HepG2 (cell line): Measurements from ENCODE around the gene ENPP7. TPM values are rescaled to one million over a fixed set of nuclear protein-coding genes. Genes with fewer than 3 reads are reported as not detected.

Source experiments
- CENPT ChIP-seq: sonication (generic); formaldehyde crosslinking; IDR thresholded peaks from 2 replicates; pipeline ENCODE4 v1.8.0; 2022; ENCODE audit warnings: low read depth, mild to moderate bottlenecking, moderate library complexity, missing genetic modification reagents
- ETV5 ChIP-seq: IDR thresholded peaks from 2 replicates; pipeline ENCODE4 v1.6.1; 2018; ENCODE audit warnings: missing biosample characterization, missing genetic modification reagents, inconsistent platforms, borderline replicate concordance
- FOXM1 ChIP-seq: sonication (generic); formaldehyde crosslinking; IDR thresholded peaks from 2 replicates; pipeline ENCODE4 v1.5.0; 2020; ENCODE audit warnings: missing genetic modification reagents
- GFI1 ChIP-seq: sonication (generic); formaldehyde crosslinking; IDR thresholded peaks from 2 replicates; pipeline ENCODE4 v1.5.0; 2020; ENCODE audit warnings: missing genetic modification reagents, mild to moderate bottlenecking, borderline replicate concordance
- JUN ChIP-seq: sonication (generic); formaldehyde crosslinking; IDR thresholded peaks from 2 replicates; pipeline ENCODE4 v1.4.0; 2020; ENCODE audit warnings: mild to moderate bottlenecking, missing genetic modification reagents
- NR3C1 ChIP-seq: sonication (generic); formaldehyde crosslinking; IDR thresholded peaks from 2 replicates; pipeline ENCODE4 v1.4.0; 2020; ENCODE audit warnings: missing genetic modification reagents
- PTBP1 ChIP-seq: fragments of 200-400 bp; formaldehyde crosslinking; IDR thresholded peaks from 2 replicates; pipeline ENCODE4 v1.6.1; 2018; ENCODE audit warnings: low read length, low read depth; ENCODE audit not compliant: poor library complexity, severe bottlenecking
- RAD21 ChIP-seq: fragments of 450-650 bp; formaldehyde crosslinking; IDR thresholded peaks from 2 replicates; pipeline ENCODE4 v1.5.0; 2020; ENCODE audit warnings: mild to moderate bottlenecking
- SALL1 ChIP-seq: sonication (generic); formaldehyde crosslinking; IDR thresholded peaks from 2 replicates; pipeline ENCODE4 v1.8.0; 2022; ENCODE audit warnings: mild to moderate bottlenecking, missing genetic modification reagents
- SPEN ChIP-seq: sonication (generic); formaldehyde crosslinking; IDR thresholded peaks from 2 replicates; pipeline ENCODE4 v1.5.1; 2020; ENCODE audit warnings: low read depth, mild to moderate bottlenecking, missing genetic modification reagents
- SSRP1 ChIP-seq: IDR thresholded peaks from 2 replicates; pipeline ENCODE4 v1.6.1; 2016; ENCODE audit warnings: control low read depth
- TBX2 ChIP-seq: sonication (generic); formaldehyde crosslinking; IDR thresholded peaks from 2 replicates; pipeline ENCODE4 v1.5.0; 2020; ENCODE audit warnings: missing genetic modification reagents, mild to moderate bottlenecking, borderline replicate concordance
- TEAD2 ChIP-seq: sonication (generic); formaldehyde crosslinking; IDR thresholded peaks from 2 replicates; pipeline ENCODE4 v1.9.0; 2021; ENCODE audit warnings: missing genetic modification reagents
- TRIM24 ChIP-seq: sonication (generic); formaldehyde crosslinking; IDR thresholded peaks from 2 replicates; pipeline ENCODE4 v1.8.0; 2022; ENCODE audit warnings: mild to moderate bottlenecking, missing genetic modification reagents
- ZNF207 ChIP-seq: fragments of 450-650 bp; IDR thresholded peaks from 2 replicates; pipeline ENCODE4 v1.6.1; 2016; ENCODE audit warnings: antibody characterized with exemption, borderline replicate concordance
- ZNF33A ChIP-seq: sonication (generic); formaldehyde crosslinking; IDR thresholded peaks from 2 replicates; pipeline ENCODE4 v1.5.1; 2020; ENCODE audit warnings: missing genetic modification reagents, mild to moderate bottlenecking, moderate library complexity, borderline replicate concordance
- ZNF441 ChIP-seq: sonication (generic); formaldehyde crosslinking; IDR thresholded peaks from 2 replicates; pipeline ENCODE4 v1.7.0; 2021; ENCODE audit warnings: missing genetic modification reagents, borderline replicate concordance
- ZNF563 ChIP-seq: sonication (generic); formaldehyde crosslinking; IDR thresholded peaks from 2 replicates; pipeline ENCODE4 v1.8.0; 2022; ENCODE audit warnings: mild to moderate bottlenecking, moderate library complexity, missing genetic modification reagents
- ZNF746 ChIP-seq: sonication (generic); formaldehyde crosslinking; IDR thresholded peaks from 2 replicates; pipeline ENCODE4 v1.8.0; 2022; ENCODE audit warnings: mild to moderate bottlenecking, missing genetic modification reagents
- ZNF777 ChIP-seq: sonication (generic); formaldehyde crosslinking; IDR thresholded peaks from 2 replicates; pipeline ENCODE4 v1.4.0; 2020; ENCODE audit warnings: missing genetic modification reagents
- polyA plus RNA-seq, 8 experiments: library from polyadenylated mRNA; depleted of rRNA in 3 of 8; stranded (reverse) in 7 of 8; unstranded in 1 of 8; fragments of >200 nt; fragmentation: Illumina TruSeq in 4 of 8; extraction: Trizol in 4 of 8; gene quantifications; 2 replicates each; pipeline versions ENCODE4 v1.2.1 to v1.2.3, GENCODE V29; 2011 to 2016; ENCODE audit warnings: low read depth in 4 of 8, missing spikeins in 1 of 8, mixed read lengths in 1 of 8; ENCODE audit not compliant: insufficient read depth in 1 of 8
- total RNA-seq, 5 experiments: library from RNA; depleted of rRNA; stranded (reverse); fragments of >200 nt; fragmentation: Illumina TruSeq; extraction: Trizol; gene quantifications; 2 replicates each; pipeline ENCODE4 v1.2.3, GENCODE V29; 2016; ENCODE audit warnings: low read depth in 1 of 5
- TF ChIP-seq, protein P1 (sequence below): sonication (generic); formaldehyde crosslinking; IDR thresholded peaks from 2 replicates; pipeline ENCODE4 v1.9.0; 2022; ENCODE audit warnings: low read depth, missing genetic modification reagents
- TF ChIP-seq, protein P2 (sequence below): sonication (generic); formaldehyde crosslinking; IDR thresholded peaks from 2 replicates; pipeline ENCODE4 v1.4.0; 2020; ENCODE audit warnings: missing genetic modification reagents, low read depth, mild to moderate bottlenecking, borderline replicate concordance
- TF ChIP-seq, protein P3 (sequence below): sonication (generic); formaldehyde crosslinking; IDR thresholded peaks from 2 replicates; pipeline ENCODE4 v1.4.0; 2020; ENCODE audit warnings: missing genetic modification reagents, mild to moderate bottlenecking, borderline replicate concordance

Gene ENPP7
- total and polyA plus RNA-seq, 2 of the 13 experiments (the other 11 are each of a cell fraction or from before 2014, with no cell fraction given): 1.1 to 2.2 TPM

DNA sequence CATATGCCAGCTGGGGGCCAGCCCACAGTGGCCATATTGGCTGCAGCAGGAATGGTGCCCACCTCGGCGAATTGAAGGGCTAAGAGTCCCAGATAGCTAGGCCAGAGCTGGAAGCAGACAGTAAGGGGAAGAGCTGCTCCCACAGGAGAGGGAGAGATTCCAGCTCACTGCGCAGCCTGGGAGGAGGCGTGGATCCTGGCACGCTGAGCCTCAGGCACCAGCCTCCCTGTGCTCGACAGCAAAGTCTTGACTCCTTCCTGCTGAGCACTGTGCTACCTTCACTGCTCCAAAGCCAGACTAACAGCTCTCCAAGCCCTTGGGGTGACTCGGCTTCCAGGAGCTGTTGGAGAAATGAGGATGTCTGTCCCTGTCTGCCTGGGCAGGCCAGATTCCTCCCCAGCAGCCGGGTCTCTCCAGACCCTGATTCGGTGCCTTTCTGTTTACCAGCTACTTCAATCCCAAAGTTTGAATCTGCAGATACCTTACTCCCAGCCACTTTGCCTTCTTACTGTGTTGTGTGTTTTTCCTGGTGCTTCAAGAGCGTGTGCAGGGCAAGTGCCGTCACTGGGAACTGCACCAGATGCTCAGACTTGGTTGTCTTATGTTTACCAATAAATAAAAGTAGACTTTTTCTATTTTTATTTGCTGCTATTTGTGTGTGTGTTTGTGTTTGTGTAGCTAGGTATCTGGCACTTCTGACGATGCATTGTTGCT, 56.3 kb downstream of the ENPP7 start (continued):
- TF ChIP-seq CENPT (no peak), ZNF33A (no peak), NR3C1 (no peak), ZNF563 (CRISPR knock-in tag) (no peak), FOXM1 (CRISPR knock-in tag) (no peak), TRIM24 (CRISPR knock-in tag) (no peak), PTBP1 (no peak), GFI1 (no peak), RAD21 (no peak), ZNF777 (CRISPR knock-in tag) (no peak), ZNF746 (no peak), TBX2 (0 out of 2 replicates have a peak, but pooled peaks have one; percentile 31), ZNF441 (CRISPR knock-in tag) (0 out of 2 replicates have a peak, but pooled peaks have one; percentile 25), TEAD2 (no peak), JUN (CRISPR knock-in tag) (no peak), SPEN (no peak), SSRP1 (CRISPR knock-in tag) (peak; percentile 11; the same call in 1 of the 2 replicates), ETV5 (CRISPR knock-in tag) (0 out of 2 replicates have a peak, but pooled peaks have one; percentile 20), SALL1 (CRISPR knock-in tag) (no peak), ZNF207 (no peak)
- TF ChIP-seq, protein P1, sequence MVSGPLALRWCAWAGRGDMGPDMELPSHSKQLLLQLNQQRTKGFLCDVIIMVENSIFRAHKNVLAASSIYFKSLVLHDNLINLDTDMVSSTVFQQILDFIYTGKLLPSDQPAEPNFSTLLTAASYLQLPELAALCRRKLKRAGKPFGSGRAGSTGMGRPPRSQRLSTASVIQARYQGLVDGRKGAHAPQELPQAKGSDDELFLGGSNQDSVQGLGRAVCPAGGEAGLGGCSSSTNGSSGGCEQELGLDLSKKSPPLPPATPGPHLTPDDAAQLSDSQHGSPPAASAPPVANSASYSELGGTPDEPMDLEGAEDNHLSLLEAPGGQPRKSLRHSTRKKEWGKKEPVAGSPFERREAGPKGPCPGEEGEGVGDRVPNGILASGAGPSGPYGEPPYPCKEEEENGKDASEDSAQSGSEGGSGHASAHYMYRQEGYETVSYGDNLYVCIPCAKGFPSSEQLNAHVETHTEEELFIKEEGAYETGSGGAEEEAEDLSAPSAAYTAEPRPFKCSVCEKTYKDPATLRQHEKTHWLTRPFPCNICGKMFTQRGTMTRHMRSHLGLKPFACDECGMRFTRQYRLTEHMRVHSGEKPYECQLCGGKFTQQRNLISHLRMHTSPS (CRISPR knock-in tag): no peak
- TF ChIP-seq, protein P2, sequence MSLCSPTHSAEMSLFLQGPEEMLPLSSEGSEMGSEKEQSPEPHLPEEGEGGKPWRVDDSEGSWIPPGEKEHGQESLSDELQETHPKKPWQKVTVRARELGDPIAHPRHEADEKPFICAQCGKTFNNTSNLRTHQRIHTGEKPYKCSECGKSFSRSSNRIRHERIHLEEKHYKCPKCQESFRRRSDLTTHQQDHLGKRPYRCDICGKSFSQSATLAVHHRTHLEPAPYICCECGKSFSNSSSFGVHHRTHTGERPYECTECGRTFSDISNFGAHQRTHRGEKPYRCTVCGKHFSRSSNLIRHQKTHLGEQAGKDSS (CRISPR knock-in tag): no peak
- TF ChIP-seq, protein P3, sequence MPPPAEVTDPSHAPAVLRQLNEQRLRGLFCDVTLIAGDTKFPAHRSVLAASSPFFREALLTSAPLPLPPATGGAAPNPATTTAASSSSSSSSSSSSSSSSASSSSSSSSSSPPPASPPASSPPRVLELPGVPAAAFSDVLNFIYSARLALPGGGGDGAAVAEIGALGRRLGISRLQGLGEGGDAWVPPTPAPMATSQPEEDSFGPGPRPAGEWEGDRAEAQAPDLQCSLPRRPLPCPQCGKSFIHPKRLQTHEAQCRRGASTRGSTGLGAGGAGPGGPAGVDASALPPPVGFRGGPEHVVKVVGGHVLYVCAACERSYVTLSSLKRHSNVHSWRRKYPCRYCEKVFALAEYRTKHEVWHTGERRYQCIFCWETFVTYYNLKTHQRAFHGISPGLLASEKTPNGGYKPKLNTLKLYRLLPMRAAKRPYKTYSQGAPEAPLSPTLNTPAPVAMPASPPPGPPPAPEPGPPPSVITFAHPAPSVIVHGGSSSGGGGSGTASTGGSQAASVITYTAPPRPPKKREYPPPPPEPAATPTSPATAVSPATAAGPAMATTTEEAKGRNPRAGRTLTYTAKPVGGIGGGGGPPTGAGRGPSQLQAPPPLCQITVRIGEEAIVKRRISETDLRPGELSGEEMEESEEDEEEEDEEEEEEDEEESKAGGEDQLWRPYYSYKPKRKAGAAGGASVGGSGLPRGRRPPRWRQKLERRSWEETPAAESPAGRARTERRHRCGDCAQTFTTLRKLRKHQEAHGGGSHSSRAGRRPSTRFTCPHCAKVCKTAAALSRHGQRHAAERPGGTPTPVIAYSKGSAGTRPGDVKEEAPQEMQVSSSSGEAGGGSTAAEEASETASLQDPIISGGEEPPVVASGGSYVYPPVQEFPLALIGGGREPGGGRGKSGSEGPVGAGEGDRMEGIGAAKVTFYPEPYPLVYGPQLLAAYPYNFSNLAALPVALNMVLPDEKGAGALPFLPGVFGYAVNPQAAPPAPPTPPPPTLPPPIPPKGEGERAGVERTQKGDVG (CRISPR knock-in tag): no peak
